ENCODE measurements around the gene ATF4. TPM values are rescaled to one million over a fixed set of nuclear protein-coding genes. Genes with fewer than 3 reads are reported as not detected.
A peak's percentile ranks its signal among the peaks of the same experiment; 100 is the strongest.

Gene ATF4
- polyA plus RNA-seq (ENCODE audit: insufficient read length in 4 of 4): 100 to 1,000 TPM; 276 to 311 (median 304) TPM

- peak in 3 of 4 donors; percentile 98 to 100 (median 98) for DNase-seq (ENCODE audit: low read depth in 4 of 4, low spot score in 3 of 4)
Measured at GRCh38 chr22:39520226-39521105, at the start of gene ATF4. Gene ATF4 (plus strand): TSS chr22:39520562. CDS start chr22:39521446, 884 bp downstream.

DNA sequence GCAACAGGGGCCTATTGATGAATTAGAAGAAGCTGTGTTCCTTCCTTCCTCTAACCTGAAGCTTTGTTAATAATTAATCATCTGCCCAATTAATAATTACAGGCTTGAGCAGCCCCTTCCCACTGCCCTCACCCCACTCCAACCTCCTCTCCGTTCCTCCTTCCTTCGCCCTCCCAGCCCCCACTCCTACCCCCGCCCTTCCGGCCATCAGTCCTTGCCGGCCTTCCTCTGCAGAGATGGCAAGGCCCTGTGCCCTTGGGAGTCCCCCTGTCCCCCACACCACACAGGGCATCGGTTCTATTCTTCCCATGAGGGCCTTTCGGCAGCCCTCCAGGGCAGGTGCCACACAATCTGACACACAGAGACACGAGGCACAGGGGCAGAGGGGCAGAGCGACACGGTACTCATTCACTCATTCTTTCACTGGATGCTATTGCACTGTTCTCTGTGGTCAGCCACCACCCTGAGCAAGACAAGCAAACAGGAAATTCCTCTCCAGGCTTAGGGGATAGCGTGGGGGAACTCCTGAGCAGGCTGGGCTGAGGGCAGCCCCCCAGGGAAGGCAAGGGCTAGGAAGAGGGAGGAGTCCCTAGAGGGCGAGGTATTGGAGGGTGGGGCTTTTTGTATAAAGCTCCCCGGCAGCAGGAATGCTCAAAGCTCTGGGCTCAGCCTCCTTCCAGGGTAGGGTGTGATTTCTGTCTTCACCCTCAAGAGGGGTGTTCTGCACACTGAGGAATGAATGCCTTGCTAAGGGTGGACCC, 48.8 kb upstream of the ATF4 start:
- peak in 1 of 4 donors; percentile 60 for DNase-seq (ENCODE audit: low read depth in 4 of 4, low spot score in 3 of 4)

DNA sequence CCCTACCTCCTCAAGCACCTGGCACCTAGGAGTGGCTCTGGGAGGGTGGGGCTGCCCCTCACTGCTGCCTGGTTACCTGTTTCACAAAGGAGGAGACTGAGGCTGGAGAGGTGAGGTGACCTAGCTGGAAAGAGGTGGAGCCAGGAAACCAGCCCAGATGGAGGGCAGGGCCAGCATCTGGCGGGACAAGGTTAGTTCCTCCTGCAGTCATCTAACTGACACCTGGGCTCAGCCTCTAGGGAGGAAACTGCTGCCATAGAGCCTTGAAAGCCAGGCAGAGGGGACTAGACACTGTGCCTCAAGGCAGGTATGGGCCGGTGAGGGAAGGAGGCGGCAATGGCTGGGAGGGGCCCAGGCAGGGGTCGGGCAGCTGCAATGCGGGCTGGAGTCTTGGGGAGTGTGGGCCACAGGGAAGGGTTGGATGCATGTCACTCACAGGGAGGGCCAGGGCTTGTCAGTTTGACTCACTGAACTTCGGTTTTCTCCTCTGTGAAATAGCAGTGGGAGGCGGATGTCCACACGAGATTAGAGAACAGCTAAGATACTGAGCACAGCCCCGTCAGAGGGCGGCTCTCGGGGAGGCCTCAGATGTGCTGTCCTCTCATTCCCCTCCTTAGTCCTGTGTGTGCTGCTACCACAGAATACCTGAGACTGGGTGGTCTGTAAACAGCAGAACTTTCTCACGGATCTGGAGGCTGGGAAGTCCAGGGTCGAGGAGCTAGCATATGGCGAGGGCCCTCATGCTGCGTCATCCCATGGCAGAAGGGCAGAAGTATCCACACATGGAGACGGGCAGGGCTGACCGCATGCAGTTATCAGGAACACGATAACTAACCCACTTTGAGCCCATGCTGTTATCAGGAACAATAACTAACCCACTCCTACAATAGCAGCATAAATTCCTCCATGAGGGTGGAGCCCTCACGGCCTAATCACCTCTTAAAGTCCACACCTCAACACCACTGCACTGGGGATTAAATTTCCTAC, 47.5 kb upstream of the ATF4 start:
- no peak for DNase-seq (ENCODE audit: low read depth in 4 of 4, low spot score in 3 of 4)

DNA sequence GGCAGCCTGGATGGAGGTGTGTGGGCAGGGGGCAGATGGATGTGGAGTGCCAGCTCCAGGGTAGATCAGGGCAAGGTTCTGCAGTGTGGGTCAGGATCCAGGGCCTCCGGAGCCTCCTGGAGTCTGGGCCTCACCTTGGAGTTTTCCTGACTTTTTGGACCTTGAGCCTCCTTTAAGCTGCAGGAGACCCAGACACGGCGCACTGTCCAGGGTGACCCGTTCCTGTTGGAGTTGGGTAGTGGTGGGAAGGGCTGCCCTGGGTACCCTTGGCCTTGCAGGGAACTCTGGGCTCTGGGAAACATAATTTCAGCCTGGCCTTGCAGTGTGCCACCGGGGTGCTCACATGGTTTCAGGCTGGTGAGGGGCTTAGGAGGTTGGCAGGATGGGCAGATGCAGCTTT, 46.5 kb upstream of the ATF4 start:
- no peak for DNase-seq (ENCODE audit: low read depth in 4 of 4, low spot score in 3 of 4)

DNA sequence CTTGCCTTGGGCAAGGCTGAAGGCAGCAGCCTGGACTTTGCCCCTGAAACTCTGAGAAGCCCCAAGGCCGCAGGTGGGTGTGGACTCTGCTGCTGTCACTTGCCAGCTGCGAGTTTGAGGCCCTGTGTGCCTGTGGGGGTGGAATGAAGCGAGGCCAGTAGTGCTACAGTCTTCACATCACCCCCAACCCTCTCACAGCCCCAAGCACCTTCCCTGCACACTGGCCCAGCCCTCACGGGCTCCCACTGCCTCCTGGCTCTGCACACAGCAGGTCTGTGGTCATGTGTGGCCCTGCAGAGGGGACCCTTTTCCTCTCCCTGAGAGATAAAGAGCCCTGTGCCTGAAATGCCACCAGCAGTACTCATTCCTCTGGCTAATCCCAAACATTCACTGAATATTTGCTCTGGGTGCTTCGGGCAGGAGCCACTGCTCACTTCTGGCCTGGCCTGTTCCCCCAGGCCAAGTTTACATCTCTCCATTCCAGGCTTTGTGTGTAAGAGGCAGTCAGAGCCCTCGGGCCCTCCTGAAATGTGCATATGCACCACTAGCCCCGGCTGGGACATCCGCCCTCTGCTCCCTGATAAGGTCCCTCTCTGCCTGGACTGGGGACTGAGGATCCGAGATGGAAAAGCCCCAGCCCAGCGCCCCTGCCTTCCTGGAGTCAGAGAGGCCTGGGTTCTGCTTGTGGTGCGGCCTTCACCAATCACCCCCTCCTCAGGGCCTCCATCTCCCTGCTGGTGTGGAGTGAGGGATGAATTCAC, 45.8 kb upstream of the ATF4 start:
- no peak for DNase-seq (ENCODE audit: low read depth in 4 of 4, low spot score in 3 of 4)

DNA sequence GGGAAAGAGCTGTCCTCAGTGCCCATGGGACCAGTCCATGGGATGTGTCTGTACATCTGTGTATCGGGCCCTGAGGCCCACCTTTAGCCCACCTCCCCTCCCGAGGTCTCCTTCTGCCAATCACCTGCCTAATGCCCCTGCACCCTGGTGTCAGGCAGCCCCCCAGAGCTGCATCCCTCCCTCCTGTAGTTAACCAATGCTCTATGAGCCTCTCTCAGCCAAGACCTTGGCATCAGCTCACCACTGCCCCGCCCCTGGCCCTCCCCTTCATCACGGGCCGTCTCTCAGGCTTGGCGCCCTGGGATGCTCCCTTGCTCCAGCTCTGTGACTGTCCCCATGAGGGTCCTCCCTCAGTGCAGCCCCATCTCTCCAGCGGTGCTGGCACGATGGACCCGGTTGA, 45.0 kb upstream of the ATF4 start:
- no peak for DNase-seq (ENCODE audit: low read depth in 4 of 4, low spot score in 3 of 4)

DNA sequence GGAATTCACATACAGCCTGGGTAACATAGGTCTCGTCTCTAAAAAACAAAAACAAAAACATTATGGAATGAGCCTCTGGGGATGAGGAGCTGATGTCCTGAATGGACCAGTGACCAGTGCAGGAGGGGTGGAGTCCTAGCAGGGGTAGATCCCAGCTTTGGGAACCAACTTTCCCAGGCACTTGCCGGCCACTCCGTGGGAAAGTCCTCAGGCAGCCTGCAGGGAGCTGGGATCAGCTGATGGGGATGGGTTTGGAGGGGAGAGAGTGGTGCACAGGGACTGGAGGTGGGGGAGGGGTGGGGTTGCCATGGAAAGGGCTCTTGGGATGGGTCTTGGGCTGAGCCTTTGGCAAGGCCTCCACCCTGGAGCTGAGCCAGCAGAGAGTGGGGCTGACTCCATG, 44.5 kb upstream of the ATF4 start:
- no peak for DNase-seq (ENCODE audit: low read depth in 4 of 4, low spot score in 3 of 4)

GRCh38 chr22:39476664-39477063, 43.7 kb upstream of the ATF4 start:
- no peak for DNase-seq (ENCODE audit: low read depth in 4 of 4, low spot score in 3 of 4)

DNA sequence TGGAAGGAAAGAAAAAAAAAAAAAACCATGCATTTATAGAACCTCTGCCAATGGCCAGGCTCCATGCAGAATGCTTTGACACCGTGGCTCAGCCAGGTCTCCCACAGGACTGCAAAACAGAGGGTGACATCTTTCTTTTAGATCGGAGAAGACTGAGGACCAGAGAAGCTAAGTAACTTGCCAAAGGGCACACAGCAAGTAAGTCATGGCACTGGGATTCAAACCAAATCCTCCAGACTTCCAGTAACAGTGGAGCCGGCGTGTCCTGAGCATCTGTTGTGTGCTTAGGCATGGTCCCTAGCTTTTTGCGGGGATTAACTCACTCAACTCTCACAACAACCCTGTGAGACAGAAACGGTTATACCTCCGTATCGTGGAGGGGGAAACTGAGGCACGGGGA, 42.8 kb upstream of the ATF4 start:
- no peak for DNase-seq (ENCODE audit: low read depth in 4 of 4, low spot score in 3 of 4)

GRCh38 chr22:39478441-39478850, 41.9 kb upstream of the ATF4 start:
- no peak for DNase-seq (ENCODE audit: low read depth in 4 of 4, low spot score in 3 of 4)

DNA sequence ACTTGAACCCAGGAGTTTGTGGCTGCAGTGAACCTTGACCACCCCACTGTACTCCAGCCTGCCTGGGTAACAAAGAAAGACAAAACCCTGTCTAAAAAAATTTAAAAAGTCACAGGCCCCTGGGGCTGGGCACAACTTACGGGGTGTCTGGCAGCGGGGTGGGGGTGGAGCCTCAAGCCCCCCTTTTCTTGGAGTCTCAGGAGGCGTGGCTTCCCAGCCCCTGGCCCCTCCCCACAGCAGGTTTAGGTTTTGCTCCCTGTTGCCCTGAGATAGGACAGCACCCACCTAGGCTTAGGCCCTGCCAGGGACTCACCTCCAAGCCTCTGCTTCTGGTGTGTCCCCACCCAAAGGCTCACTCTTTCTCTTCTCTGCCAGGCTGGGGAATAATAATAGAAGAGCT, 41.1 kb upstream of the ATF4 start:
- no peak for DNase-seq (ENCODE audit: low read depth in 4 of 4, low spot score in 3 of 4)

DNA sequence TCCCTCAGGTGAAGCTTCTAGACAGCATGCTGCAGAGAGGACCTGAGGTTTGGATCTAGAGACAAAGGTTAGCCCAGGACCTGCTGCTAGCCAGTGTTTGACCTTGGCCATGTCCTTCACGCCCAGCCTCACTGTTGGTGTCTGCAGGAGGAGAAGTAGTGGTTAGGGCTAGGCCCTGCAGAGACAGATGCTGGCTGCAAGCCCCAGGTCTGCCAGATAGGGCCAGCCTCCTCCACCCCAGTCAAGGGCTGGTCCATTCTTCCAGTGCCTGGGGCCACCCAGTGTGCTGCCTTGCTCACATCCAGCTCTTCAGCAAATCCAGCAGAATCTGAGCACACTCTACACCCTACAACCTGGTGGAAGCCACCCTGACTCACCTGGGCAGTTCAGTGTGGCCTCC, 39.8 kb upstream of the ATF4 start:
- DNase-seq (ENCODE audit: low read depth in 4 of 4, low spot score in 3 of 4): no peak

GRCh38 chr22:39481054-39481453, 39.3 kb upstream of the ATF4 start:
- DNase-seq (ENCODE audit: low read depth in 4 of 4, low spot score in 3 of 4): no peak

GRCh38 chr22:39481595-39481994, 38.8 kb upstream of the ATF4 start:
- DNase-seq (ENCODE audit: low read depth in 4 of 4, low spot score in 3 of 4): no peak

DNA sequence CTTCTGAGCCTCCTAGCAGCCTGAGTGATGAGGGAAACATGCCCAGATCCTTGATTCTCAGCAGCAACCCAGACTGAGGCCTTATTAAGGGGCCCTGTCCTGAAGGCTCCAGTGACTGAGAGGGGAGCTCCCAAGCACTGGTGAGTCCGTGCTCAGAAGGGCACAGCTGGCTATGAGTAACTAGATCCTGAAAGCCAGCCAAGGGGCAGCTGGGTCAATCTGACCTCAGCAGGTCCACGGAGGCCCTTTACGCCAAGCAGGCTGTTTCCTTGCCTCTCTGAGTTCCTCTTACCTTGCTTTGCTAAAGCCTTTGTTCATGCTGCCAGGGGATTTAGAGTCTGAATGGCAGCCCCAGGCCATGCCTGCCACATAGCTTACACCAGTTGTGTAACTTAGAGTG, 37.6 kb upstream of the ATF4 start:
- no peak for DNase-seq (ENCODE audit: low read depth in 4 of 4, low spot score in 3 of 4)

DNA sequence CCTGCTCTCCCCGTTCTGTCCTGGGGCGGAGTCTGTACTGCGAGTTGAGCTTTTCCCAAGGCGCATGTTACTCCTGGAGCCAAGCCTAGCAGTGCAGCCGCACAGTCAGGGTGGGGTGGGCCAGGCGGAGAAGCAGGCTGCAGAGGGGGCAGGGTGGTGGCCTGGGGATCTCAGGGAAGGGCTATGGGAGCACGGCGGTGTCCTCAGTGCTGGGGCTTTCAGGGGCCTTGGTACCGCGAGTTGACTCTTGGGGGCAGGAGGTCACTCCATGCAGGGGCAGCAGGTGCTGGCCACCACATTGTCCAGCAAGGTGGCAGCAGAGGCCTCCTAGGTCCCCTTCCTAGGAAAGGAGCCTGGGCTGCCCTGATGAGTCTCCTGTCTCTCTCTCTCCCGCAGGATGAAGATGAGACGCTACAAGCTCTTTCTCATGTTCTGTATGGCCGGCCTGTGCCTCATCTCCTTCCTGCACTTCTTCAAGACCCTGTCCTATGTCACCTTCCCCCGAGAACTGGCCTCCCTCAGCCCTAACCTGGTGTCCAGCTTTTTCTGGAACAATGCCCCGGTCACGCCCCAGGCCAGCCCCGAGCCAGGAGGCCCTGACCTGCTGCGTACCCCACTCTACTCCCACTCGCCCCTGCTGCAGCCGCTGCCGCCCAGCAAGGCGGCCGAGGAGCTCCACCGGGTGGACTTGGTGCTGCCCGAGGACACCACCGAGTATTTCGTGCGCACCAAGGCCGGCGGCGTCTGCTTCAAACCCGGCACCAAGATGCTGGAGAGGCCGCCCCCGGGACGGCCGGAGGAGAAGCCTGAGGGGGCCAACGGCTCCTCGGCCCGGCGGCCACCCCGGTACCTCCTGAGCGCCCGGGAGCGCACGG, 33.2 kb upstream of the ATF4 start:
- DNase-seq (ENCODE audit: low read depth in 4 of 4, low spot score in 3 of 4): no peak

DNA sequence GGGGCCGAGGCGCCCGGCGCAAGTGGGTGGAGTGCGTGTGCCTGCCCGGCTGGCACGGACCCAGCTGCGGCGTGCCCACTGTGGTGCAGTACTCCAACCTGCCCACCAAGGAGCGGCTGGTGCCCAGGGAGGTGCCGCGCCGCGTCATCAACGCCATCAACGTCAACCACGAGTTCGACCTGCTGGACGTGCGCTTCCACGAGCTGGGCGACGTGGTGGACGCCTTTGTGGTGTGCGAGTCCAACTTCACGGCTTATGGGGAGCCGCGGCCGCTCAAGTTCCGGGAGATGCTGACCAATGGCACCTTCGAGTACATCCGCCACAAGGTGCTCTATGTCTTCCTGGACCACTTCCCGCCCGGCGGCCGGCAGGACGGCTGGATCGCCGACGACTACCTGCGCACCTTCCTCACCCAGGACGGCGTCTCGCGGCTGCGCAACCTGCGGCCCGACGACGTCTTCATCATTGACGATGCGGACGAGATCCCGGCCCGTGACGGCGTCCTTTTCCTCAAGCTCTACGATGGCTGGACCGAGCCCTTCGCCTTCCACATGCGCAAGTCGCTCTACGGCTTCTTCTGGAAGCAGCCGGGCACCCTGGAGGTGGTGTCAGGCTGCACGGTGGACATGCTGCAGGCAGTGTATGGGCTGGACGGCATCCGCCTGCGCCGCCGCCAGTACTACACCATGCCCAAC, 32.4 kb upstream of the ATF4 start:
- DNase-seq (ENCODE audit: low read depth in 4 of 4, low spot score in 3 of 4): no peak

- no peak for DNase-seq (ENCODE audit: low read depth in 4 of 4, low spot score in 3 of 4)
Measured at GRCh38 chr22:39488563-39489083, 31.7 kb upstream of the ATF4 start.

All from left renal pelvis (tissue), 4 donors.